ENCODE measurements around the gene UGT1A10.
"Not testable (repeated sequence)": the region's sequence is repeated elsewhere in the genome, so short reads cannot be mapped to it uniquely, and the experiment has no call there.

UGT1A10 gene

GRCh38 chr2:233655943-233656342, 19.7 kb downstream of the UGT1A10 start:
- H3K4me3 ChIP-seq (ENCODE audit: low read length); H3K27me3 ChIP-seq (ENCODE audit: insufficient read depth, low read length, poor library complexity); H3K36me3 ChIP-seq (ENCODE audit: control insufficient read depth, insufficient read depth, low read length); H4K5ac ChIP-seq (ENCODE audit: low read length); H3K4ac ChIP-seq (ENCODE audit: low read depth, low read length); DNase-seq; H3K79me2 ChIP-seq (ENCODE audit: control insufficient read depth, insufficient read depth, low read length); H3K27ac ChIP-seq (ENCODE audit: low read depth, low read length); H2AK5ac ChIP-seq (ENCODE audit: low read length); H3K18ac ChIP-seq (ENCODE audit: low read length); H3K79me1 ChIP-seq (ENCODE audit: low read length); H3K56ac ChIP-seq (ENCODE audit: low read length); H2BK15ac ChIP-seq (replicated peaks; ENCODE audit: low read depth); H3K23ac ChIP-seq (ENCODE audit: low read length); H2BK120ac ChIP-seq (ENCODE audit: low read depth, low read length); H3K4me1 ChIP-seq (ENCODE audit: control insufficient read depth, low read depth, low read length); H2BK5ac ChIP-seq (ENCODE audit: low read length); H4K8ac ChIP-seq (ENCODE audit: low read depth, low read length); H3K4me2 ChIP-seq (ENCODE audit: low read length); H3K9ac ChIP-seq (ENCODE audit: low read length): not testable (repeated sequence)
- no CpG with 5 or more reads among the region's 3 CpGs for WGBS (ENCODE audit: extremely low coverage, insufficient coverage, low lambda C conversion rate)

GRCh38 chr2:233656443-233656842, 20.2 kb downstream of the UGT1A10 start:
- H3K4me2 ChIP-seq (ENCODE audit: low read length): no peak overlapping the region
- no peaks in the 10 kb centered on the region for H3K36me3 ChIP-seq (ENCODE audit: control insufficient read depth, insufficient read depth, low read length)
- no peaks in the 10 kb centered on the region for H3K4me1 ChIP-seq (ENCODE audit: control insufficient read depth, low read depth, low read length)
- H2BK15ac ChIP-seq (replicated peaks; ENCODE audit: low read depth): no peak overlapping the region
- no peak overlapping the region for H2AK5ac ChIP-seq (ENCODE audit: low read length)
- DNase-seq: no peak
- H4K5ac ChIP-seq (ENCODE audit: low read length): no peak overlapping the region
- H3K79me1 ChIP-seq (ENCODE audit: low read length): no peaks in the 10 kb centered on the region
- H3K56ac ChIP-seq (ENCODE audit: low read length): no peak overlapping the region
- H3K18ac ChIP-seq (ENCODE audit: low read length): no peak overlapping the region
- H3K27ac ChIP-seq (ENCODE audit: low read depth, low read length): no peak overlapping the region
- H3K27me3 ChIP-seq (ENCODE audit: insufficient read depth, low read length, poor library complexity): no peaks in the 10 kb centered on the region
- no CpG with 5 or more reads among the region's 10 CpGs for WGBS (ENCODE audit: extremely low coverage, insufficient coverage, low lambda C conversion rate)
- H2BK5ac ChIP-seq (ENCODE audit: low read length): no peak overlapping the region
- H3K4me3 ChIP-seq (ENCODE audit: low read length): no peak overlapping the region
- H3K4ac ChIP-seq (ENCODE audit: low read depth, low read length): no peak overlapping the region
- no peak overlapping the region for H2BK120ac ChIP-seq (ENCODE audit: low read depth, low read length)
- no peak overlapping the region for H4K8ac ChIP-seq (ENCODE audit: low read depth, low read length)
- no peak overlapping the region for H3K23ac ChIP-seq (ENCODE audit: low read length)
- H3K79me2 ChIP-seq (ENCODE audit: control insufficient read depth, insufficient read depth, low read length): no peaks in the 10 kb centered on the region
- no peak overlapping the region for H3K9ac ChIP-seq (ENCODE audit: low read length)

GRCh38 chr2:233658610-233659009, 22.4 kb downstream of the UGT1A10 start:
- H3K79me1 ChIP-seq (ENCODE audit: low read length): no peaks in the 10 kb centered on the region
- H3K4me3 ChIP-seq (ENCODE audit: low read length): no peak overlapping the region
- no peak overlapping the region for H3K4me2 ChIP-seq (ENCODE audit: low read length)
- H4K5ac ChIP-seq (ENCODE audit: low read length): no peak overlapping the region
- H2BK5ac ChIP-seq (ENCODE audit: low read length): no peak overlapping the region
- no peak overlapping the region for H3K56ac ChIP-seq (ENCODE audit: low read length)
- no peak overlapping the region for H2BK15ac ChIP-seq (replicated peaks; ENCODE audit: low read depth)
- no peaks in the 10 kb centered on the region for H3K4me1 ChIP-seq (ENCODE audit: control insufficient read depth, low read depth, low read length)
- no peak overlapping the region for H3K18ac ChIP-seq (ENCODE audit: low read length)
- H2AK5ac ChIP-seq (ENCODE audit: low read length): no peak overlapping the region
- H3K79me2 ChIP-seq (ENCODE audit: control insufficient read depth, insufficient read depth, low read length): no peaks in the 10 kb centered on the region
- no peak overlapping the region for H4K8ac ChIP-seq (ENCODE audit: low read depth, low read length)
- no peak overlapping the region for H3K9ac ChIP-seq (ENCODE audit: low read length)
- no peak overlapping the region for H3K4ac ChIP-seq (ENCODE audit: low read depth, low read length)
- no peak overlapping the region for H3K23ac ChIP-seq (ENCODE audit: low read length)
- H3K27ac ChIP-seq (ENCODE audit: low read depth, low read length): no peak overlapping the region
- DNase-seq: no peak
- H3K36me3 ChIP-seq (ENCODE audit: control insufficient read depth, insufficient read depth, low read length): no peaks in the 10 kb centered on the region
- H3K27me3 ChIP-seq (ENCODE audit: insufficient read depth, low read length, poor library complexity): no peaks in the 10 kb centered on the region
- H2BK120ac ChIP-seq (ENCODE audit: low read depth, low read length): no peak overlapping the region

GRCh38 chr2:233663911-233664310, 27.7 kb downstream of the UGT1A10 start:
- H3K23ac ChIP-seq (ENCODE audit: low read length): no peak overlapping the region
- H3K4me3 ChIP-seq (ENCODE audit: low read length): no peak overlapping the region
- no peak overlapping the region for H4K5ac ChIP-seq (ENCODE audit: low read length)
- no peak overlapping the region for H2BK5ac ChIP-seq (ENCODE audit: low read length)
- no peak overlapping the region for H2BK15ac ChIP-seq (replicated peaks; ENCODE audit: low read depth)
- H3K27me3 ChIP-seq (ENCODE audit: insufficient read depth, low read length, poor library complexity): no peaks in the 10 kb centered on the region
- no CpG with 5 or more reads among the region's 1 CpG for WGBS (ENCODE audit: extremely low coverage, insufficient coverage, low lambda C conversion rate)
- H3K27ac ChIP-seq (ENCODE audit: low read depth, low read length): no peak overlapping the region
- no peak overlapping the region for H3K4me2 ChIP-seq (ENCODE audit: low read length)
- H3K4me1 ChIP-seq (ENCODE audit: control insufficient read depth, low read depth, low read length): no peaks in the 10 kb centered on the region
- no peak for DNase-seq
- H2BK120ac ChIP-seq (ENCODE audit: low read depth, low read length): no peak overlapping the region
- H3K36me3 ChIP-seq (ENCODE audit: control insufficient read depth, insufficient read depth, low read length): no peaks in the 10 kb centered on the region
- H2AK5ac ChIP-seq (ENCODE audit: low read length): no peak overlapping the region
- no peaks in the 10 kb centered on the region for H3K79me2 ChIP-seq (ENCODE audit: control insufficient read depth, insufficient read depth, low read length)
- H3K4ac ChIP-seq (ENCODE audit: low read depth, low read length): no peak overlapping the region
- H4K8ac ChIP-seq (ENCODE audit: low read depth, low read length): no peak overlapping the region
- H3K56ac ChIP-seq (ENCODE audit: low read length): no peak overlapping the region
- no peak overlapping the region for H3K18ac ChIP-seq (ENCODE audit: low read length)
- H3K79me1 ChIP-seq (ENCODE audit: low read length): no peaks in the 10 kb centered on the region
- H3K9ac ChIP-seq (ENCODE audit: low read length): no peak overlapping the region

GRCh38 chr2:233668605-233669260, 32.5 kb downstream of the UGT1A10 start:
- H3K79me2 ChIP-seq (ENCODE audit: control insufficient read depth, insufficient read depth, low read length): no peaks in the 10 kb centered on the region
- H4K8ac ChIP-seq (ENCODE audit: low read depth, low read length): no peak overlapping the region
- WGBS (ENCODE audit: extremely low coverage, insufficient coverage, low lambda C conversion rate): no CpG with 5 or more reads among the region's 4 CpGs
- DNase-seq: no peak
- no peak overlapping the region for H3K9ac ChIP-seq (ENCODE audit: low read length)
- H3K4me2 ChIP-seq (ENCODE audit: low read length): no peak overlapping the region
- no peak overlapping the region for H3K4ac ChIP-seq (ENCODE audit: low read depth, low read length)
- no peak overlapping the region for H3K56ac ChIP-seq (ENCODE audit: low read length)
- H3K79me1 ChIP-seq (ENCODE audit: low read length): no peaks in the 10 kb centered on the region
- no peaks in the 10 kb centered on the region for H3K27me3 ChIP-seq (ENCODE audit: insufficient read depth, low read length, poor library complexity)
- no peaks in the 10 kb centered on the region for H3K4me1 ChIP-seq (ENCODE audit: control insufficient read depth, low read depth, low read length)
- no peak overlapping the region for H3K18ac ChIP-seq (ENCODE audit: low read length)
- H2BK120ac ChIP-seq (ENCODE audit: low read depth, low read length): no peak overlapping the region
- H3K4me3 ChIP-seq (ENCODE audit: low read length): no peak overlapping the region
- H3K23ac ChIP-seq (ENCODE audit: low read length): no peak overlapping the region
- no peaks in the 10 kb centered on the region for H3K36me3 ChIP-seq (ENCODE audit: control insufficient read depth, insufficient read depth, low read length)
- no peak overlapping the region for H4K5ac ChIP-seq (ENCODE audit: low read length)
- no peak overlapping the region for H2BK5ac ChIP-seq (ENCODE audit: low read length)
- no peak overlapping the region for H2AK5ac ChIP-seq (ENCODE audit: low read length)
- no peak overlapping the region for H3K27ac ChIP-seq (ENCODE audit: low read depth, low read length)
- H2BK15ac ChIP-seq (replicated peaks; ENCODE audit: low read depth): no peak overlapping the region
